HG02884 (cell line): ENCODE results near the gene NRP2.
A peak's percentile ranks its signal among the peaks of the same experiment; 100 is the strongest.

ENCODE experiments used
- ATAC-seq: cut with Tn5 transposase; IDR thresholded peaks from one replicate; pipeline ENCODE4 v1.9.1; 2021; ENCODE audit warnings: mild to moderate bottlenecking, moderate library complexity; ENCODE audit not compliant: unreplicated experiment

The NRP2 gene

DNA sequence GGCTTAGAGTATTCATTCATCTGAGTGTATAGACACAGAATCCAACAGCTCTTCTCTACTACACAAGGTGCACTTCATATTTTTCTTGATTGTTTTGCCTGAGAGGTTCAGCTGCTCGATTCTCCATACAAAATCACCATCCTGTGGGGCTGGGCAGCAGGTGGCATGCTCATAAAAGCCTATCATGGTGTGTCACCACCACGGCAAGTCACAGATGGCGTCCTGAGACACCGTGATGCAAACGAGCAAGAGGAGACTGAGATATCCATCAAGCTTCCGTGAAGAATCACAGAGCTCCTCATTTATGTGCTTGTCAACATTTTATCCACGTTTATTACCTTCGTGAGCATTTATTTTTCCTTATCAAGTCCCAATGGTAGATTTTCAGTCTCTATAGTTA is 22.4 kb upstream of the NRP2 start:
- ATAC-seq = no peak

- ATAC-seq = peak; percentile 80
Observed at GRCh38 chr2:205660521-205661124, 21.7 kb upstream of the NRP2 start.

- no peak for ATAC-seq
Observed at GRCh38 chr2:205661281-205661680, 21.0 kb upstream of the NRP2 start.

DNA sequence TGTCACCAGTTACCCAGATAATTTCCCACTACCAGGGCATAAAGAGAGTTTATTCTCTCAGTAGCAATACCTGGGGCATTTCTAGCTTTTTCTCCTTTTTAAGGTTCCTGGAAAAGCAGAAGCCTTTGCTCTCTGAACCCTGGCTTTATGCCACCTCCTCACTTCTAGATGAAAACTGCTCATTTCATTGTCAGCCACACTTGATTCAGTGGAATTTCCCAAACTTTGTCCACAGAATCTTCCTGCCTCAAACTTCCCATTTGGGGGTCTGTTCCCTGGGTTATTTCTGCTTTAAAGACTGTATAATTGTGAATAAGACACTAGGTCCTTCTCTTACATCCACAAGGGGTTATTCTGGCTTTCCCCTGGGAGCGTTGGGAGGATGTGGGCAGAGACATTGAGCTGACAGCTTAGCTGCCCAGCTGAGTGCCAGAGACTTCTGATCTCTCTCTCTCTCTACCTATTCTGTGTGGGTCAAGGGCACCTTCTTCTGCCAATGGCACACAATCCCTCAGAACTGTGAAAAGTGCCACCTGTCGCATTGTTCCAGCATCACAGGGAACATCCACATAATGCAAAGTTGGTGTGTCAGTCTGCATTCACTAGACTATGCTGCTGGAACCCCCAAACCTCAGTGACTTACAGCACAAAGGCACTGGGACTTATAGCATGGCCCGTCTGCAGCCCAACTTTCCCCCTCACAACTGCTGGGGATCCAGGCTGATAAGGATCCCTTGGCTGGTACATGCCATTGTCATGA is 19.9 kb upstream of the NRP2 start:
- ATAC-seq = no peak

DNA sequence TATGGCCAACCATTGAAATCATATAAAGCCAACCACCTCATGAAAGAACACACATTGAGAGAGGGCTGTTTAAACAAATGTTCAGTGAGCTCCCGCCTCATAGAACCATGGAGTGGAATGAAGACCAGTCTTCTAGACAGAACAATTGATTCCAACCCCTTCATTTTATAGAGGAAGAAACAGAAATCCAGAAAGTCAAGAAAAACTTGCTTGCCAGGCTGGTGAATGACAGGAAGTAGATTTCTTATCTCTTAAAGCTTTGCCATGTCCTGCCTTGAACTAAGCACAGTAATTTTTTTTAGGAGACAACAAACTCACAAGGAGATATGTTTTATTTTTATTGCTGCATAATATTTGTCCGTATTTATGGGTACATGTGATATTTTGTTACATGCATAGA is 16.5 kb upstream of the NRP2 start:
- ATAC-seq = no peak

GRCh38 chr2:205670292-205670691 is 12.0 kb upstream of the NRP2 start:
- ATAC-seq = no peak

DNA sequence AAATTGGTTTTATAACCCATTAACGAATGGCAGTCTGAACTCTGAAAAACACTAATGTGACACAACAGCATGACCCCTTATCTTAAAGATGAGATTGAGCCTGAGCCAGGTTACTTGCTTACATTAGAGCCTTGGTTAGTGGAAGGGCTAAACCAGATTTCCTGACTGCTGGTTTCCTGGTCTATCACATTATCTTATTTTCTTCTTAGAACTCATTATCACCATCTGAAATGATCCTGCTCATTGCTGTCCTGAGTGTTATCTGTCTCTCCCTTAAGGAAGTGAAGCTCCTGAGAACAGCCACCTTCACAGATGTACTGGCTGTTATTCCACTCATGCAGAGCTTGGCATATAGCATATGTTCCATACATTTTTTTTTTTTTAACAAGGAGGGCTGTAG is 9.0 kb upstream of the NRP2 start:
- ATAC-seq = no peak

- no peak for ATAC-seq
Observed at GRCh38 chr2:205675861-205676516, 6.3 kb upstream of the NRP2 start.

- no peak for ATAC-seq
Observed at GRCh38 chr2:205678541-205679142, 3.7 kb upstream of the NRP2 start.

- ATAC-seq = no peak
Observed at GRCh38 chr2:205679410-205680009, 2.8 kb upstream of the NRP2 start.

DNA sequence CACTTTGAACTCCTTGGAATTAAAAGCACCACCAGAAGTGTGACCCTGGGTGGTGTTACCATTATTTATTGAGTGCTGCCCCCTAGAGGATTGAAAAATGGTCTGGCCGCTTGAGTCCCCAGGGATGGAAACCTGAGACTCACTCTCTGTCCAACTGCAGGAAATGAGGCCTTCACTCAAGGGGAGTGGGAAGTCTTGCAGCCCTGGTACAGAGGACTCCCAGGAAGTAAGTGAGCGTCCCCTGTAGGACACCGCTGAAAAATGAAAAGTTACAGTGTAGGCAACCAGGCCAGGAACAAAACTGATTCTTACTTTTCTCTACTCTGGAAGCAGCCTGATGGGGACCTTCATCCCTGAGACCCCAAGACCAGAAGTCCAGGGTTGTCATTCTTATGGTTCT is 2.2 kb upstream of the NRP2 start:
- peak; percentile 50 for ATAC-seq

- no peak for ATAC-seq
Observed at GRCh38 chr2:205680903-205681302, 1.4 kb upstream of the NRP2 start.

- ATAC-seq = peak; percentile 38
Observed at GRCh38 chr2:205681401-205682238, 681 bp upstream of the NRP2 start.

GRCh38 chr2:205682971-205683501 is 735 bp downstream of the NRP2 start:
- ATAC-seq = no peak

DNA sequence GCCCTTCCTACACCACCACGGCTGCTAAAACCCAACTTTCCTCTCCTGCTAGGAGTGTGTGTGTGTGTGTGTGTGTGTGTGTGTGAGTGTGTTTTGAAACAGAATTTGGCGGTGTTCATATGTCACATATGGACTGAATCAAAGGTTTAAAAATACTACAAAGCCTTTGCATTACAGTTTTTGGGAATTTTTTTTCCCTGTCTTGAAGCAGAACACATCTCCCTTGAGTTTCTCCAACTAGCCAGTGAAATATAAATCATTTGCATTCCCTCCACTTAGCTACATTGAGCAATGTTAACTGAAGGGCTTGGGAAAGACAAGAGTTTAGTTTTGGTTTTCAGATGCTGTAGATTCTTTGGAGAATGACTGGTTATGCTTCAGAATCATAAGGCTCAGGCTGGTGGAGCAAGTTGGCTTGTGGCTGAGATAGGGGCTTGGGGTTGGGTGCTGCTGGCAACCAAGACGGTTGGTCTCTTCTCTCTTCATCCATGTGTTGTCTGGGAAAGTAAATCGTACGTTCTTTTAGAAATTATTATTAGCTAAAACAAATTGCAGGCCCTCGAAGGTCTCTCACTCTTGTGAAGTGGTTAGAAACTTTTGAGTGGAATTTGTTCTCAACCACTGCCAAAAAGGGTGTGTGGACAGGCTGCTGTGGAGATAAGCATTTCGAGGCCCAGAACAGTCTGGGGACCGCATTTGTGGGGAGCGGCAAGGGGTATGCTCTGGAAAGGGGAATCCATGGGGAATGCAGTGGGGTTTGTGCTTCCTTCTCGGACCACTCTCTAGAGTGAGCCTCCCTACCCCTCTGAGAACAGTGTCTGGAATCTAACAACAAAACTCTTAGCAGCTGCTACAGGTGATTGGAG is 1.4 kb downstream of the NRP2 start:
- ATAC-seq = no peak

DNA sequence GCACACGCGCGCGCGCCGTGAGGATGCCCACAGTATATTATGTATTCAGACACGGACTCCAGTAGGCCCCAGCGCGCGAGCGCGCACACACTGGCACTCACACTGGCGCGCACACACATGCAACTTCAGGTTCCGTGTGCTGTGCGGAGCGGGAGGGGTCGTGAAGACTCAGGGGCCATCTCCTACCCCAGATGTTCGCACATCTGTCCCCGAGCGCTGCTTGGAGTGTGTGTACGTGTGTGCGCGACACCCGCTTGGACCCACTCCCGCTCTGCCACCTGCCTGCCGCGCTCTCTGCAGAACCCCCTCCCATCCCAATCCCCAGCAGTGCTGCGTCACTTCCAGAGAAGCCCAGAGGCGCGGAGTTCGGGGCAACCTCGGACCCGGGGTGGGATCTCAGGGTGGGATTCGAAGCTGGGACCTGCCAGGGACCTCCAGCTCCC is 2.6 kb downstream of the NRP2 start:
- no peak for ATAC-seq

DNA sequence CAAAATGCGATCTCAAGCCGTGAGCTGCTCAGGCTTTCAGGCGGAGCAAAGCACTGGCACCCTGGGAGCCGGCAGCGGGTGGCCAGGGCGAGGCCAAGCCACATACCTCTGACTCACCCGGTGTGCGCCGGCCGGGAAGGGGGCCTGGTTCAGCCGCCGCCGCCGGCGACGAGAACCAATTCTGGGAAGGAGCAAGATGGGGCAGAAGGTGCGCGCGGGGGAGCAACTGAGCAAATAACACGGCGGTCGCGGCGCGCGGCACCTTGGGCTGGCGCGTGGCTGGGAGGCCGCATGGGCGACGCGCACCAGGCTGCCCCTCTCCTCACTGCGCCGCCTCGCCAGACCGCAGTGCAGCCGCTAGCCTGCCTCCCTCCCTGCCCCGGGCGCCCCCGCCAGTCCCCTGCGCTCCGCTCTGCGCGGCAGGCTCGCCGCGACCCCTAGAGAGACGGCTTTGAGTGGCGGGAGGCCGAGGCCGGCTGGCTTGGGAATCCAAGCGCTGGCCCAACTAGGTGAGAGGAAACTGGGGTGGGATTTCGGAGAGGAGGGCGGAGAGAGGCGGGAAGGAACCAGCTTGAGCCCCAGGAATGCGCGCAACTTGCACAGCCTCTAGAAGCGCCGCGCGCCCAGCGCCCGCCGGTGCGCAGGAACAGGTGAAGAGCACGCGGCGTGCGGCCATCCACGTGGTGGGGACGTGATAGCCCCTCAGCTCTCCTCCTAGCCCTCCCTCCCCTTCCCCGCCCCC is 3.2 kb downstream of the NRP2 start:
- ATAC-seq = no peak

- no peak for ATAC-seq
Observed at GRCh38 chr2:205686056-205686782, 3.9 kb downstream of the NRP2 start.
